Measurements from ENCODE around the gene MINDY4. TPM values are rescaled to one million over a fixed set of nuclear protein-coding genes. Genes with fewer than 3 reads are reported as not detected.

Gene MINDY4
- polyA plus RNA-seq, 1 experiment: 1.8 TPM

DNA sequence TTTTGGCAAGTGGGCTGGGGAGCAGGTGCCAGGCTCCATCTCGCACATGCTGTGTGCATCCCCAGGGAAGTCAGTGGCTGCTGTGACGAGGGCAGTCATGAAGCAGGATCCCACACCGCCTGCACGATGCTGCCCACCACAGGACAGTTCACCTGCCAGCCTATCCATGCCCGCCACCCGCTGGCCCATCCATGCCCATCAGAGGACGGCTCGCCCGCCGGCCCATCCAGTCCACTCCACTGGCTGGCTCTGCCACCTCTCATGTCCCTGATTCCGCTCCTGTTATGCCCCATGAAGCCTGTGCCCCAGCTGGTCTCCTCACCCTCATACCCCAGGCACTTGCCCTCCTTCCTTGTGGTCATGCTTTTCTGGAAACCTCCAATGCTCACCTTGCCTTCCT is 37.5 kb upstream of the MINDY4 start:
- DNase-seq (ENCODE audit: low read depth, low spot score): no peak
- TF ChIP-seq, protein P1, sequence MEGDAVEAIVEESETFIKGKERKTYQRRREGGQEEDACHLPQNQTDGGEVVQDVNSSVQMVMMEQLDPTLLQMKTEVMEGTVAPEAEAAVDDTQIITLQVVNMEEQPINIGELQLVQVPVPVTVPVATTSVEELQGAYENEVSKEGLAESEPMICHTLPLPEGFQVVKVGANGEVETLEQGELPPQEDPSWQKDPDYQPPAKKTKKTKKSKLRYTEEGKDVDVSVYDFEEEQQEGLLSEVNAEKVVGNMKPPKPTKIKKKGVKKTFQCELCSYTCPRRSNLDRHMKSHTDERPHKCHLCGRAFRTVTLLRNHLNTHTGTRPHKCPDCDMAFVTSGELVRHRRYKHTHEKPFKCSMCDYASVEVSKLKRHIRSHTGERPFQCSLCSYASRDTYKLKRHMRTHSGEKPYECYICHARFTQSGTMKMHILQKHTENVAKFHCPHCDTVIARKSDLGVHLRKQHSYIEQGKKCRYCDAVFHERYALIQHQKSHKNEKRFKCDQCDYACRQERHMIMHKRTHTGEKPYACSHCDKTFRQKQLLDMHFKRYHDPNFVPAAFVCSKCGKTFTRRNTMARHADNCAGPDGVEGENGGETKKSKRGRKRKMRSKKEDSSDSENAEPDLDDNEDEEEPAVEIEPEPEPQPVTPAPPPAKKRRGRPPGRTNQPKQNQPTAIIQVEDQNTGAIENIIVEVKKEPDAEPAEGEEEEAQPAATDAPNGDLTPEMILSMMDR (IDR thresholded peaks at IDR 0.05; ENCODE audit: low read depth, low read length): no peak
- ChIA-PET POLR2A (no interaction called here), CTCF (no interaction called here)
- no peak overlapping the region for H3K4me3 ChIP-seq (ENCODE audit: low read depth, low read length)
- no peaks in the 10 kb centered on the region; the same call in 1 of the 2 replicates for H3K9me3 ChIP-seq (ENCODE audit: control insufficient read depth, insufficient read depth, low read length)
- H3K27ac ChIP-seq (ENCODE audit: low read depth, low read length): no peak overlapping the region
- peaks cover 56% of the 10 kb centered on the region for H3K27me3 ChIP-seq (ENCODE audit: control insufficient read depth, insufficient read depth, low read length)

DNA sequence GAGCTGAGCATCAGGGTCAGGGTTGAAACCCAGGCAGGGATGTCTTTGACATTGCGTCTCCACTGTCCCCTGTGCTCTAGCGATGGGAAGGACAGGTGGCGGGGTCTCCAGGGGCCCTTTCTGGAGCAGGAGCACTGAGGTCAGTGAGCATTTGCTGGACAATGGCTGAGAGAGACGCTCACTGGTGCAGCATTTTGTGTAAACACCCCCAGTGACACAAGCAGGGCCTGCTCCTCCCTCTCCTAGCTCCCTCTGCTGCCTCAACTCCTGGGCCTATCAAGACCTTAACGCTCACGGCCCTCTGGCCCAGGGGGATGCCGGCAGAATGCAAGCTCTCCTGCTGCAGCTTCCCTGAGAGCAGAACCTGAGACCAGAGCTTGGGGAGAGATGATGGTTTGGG is 36.7 kb upstream of the MINDY4 start:
- TF ChIP-seq, protein P1 (IDR thresholded peaks at IDR 0.05; ENCODE audit: low read depth, low read length): no peak
- H3K4me3 ChIP-seq (ENCODE audit: low read depth, low read length): no peak overlapping the region
- ChIA-PET POLR2A (no interaction called here), CTCF (no interaction called here)
- H3K27ac ChIP-seq (ENCODE audit: low read depth, low read length): no peak overlapping the region
- no peaks in the 10 kb centered on the region; the same call in 1 of the 2 replicates for H3K9me3 ChIP-seq (ENCODE audit: control insufficient read depth, insufficient read depth, low read length)
- DNase-seq (ENCODE audit: low read depth, low spot score): no peak
- peaks cover 49% of the 10 kb centered on the region for H3K27me3 ChIP-seq (ENCODE audit: control insufficient read depth, insufficient read depth, low read length)

DNA sequence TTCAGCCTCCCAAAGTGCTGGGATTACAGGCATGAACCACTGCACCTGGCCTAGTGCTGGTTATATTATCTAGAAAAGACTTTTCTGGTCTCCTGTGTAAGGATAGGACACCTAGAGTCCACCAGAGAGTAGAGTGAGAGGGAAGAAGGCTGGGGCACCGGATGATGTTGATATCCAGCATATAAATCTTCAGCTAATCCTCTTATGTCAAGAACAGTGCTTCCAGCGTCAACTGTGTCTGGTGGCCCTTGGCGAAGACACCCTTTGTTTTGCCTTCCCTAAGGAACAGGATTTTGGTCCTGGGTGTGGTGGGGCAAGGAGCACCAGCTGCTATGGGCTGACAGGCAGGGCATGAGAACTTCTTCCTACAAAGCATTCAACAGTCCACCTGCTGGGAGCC is 35.6 kb upstream of the MINDY4 start:
- ChIA-PET CTCF (no interaction called here), POLR2A (no interaction called here)
- peaks cover 40% of the 10 kb centered on the region for H3K27me3 ChIP-seq (ENCODE audit: control insufficient read depth, insufficient read depth, low read length)

DNA sequence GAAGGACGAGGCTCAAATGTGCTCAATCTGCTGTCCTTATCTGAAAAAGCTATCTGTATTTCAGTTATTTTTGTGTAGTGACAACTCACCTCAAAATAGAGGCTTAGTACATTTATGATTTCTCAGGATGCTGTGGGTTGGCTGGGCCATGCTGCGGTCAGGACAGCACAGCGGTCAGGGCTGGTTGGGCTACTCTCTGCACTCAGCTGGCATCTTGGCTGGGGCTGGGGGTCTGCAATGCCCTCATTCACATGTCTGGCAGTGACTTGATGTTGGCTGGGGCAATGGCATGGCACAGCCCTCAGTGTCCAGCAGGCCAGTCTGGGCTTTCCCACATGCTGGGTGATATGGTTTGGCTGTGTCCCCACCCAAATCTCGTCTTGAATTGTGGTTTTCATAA is 34.9 kb upstream of the MINDY4 start:
- TF ChIP-seq, protein P1 (IDR thresholded peaks at IDR 0.05; ENCODE audit: low read depth, low read length): no peak
- ChIA-PET POLR2A (no interaction called here), CTCF (no interaction called here)
- DNase-seq (ENCODE audit: low read depth, low spot score): no peak
- Histone ChIP-seq H3K9me3 (ENCODE audit: control insufficient read depth, insufficient read depth, low read length) (no peaks in the 10 kb centered on the region; the same call in 1 of the 2 replicates), H3K27me3 (ENCODE audit: control insufficient read depth, insufficient read depth, low read length) (peaks cover 36% of the 10 kb centered on the region), H3K4me3 (ENCODE audit: low read depth, low read length) (no peak overlapping the region), H3K27ac (ENCODE audit: low read depth, low read length) (no peak overlapping the region)

More for the DNA sequence above, 35.6 kb upstream of the MINDY4 start:
- TF ChIP-seq, protein P1 (IDR thresholded peaks at IDR 0.05; ENCODE audit: low read depth, low read length): no peak
- Histone ChIP-seq H3K9me3 (ENCODE audit: control insufficient read depth, insufficient read depth, low read length) (no peaks in the 10 kb centered on the region; the same call in 1 of the 2 replicates), H3K27ac (ENCODE audit: low read depth, low read length) (no peak overlapping the region), H3K4me3 (ENCODE audit: low read depth, low read length) (no peak overlapping the region)
- no peak for DNase-seq (ENCODE audit: low read depth, low spot score)

DNA sequence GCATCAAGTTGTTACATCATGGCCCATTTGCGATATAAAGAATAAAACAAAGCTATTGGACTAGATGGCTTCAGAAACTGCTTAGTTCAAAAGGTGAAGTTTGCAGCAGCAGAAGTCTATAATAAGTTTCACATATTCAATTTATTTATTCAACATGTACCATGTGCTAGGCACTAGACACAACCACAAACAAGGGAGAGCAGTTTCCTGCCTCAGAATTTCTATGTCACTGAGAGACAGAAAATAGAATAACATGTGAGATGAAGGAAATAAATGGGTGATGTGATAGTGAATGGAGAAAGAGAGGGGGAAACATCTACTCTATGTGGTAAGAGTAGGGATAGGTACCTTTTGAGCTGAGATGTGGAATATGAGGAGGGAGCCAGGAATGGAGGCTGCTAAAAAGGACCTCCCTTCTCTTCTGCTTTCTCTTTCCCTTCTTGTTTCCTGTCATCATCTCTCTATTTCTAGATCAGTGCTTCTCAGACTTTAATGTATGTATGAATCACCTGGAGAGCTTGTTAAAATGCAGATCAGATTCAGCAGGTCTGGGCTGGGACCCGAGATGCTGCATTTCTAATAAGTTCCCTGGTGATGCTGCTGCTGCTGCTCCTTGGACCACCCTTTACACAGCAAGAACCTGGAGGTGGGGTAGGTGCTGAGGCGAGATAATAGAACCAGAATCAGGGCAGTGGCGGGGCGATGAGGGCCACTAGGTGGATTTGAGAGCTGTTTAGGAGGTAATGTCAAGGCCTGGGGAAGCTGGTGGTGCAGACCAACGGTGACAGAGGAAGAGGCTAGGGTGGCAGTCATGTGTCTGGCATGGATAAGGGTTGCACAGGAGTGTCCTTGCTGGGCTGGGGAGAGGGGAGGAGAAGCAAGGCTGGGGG is 32.9 kb upstream of the MINDY4 start:
- no peak overlapping the region for H3K27ac ChIP-seq (ENCODE audit: low read depth, low read length)
- no peak overlapping the region for H3K4me3 ChIP-seq (ENCODE audit: low read depth, low read length)
- H3K27me3 ChIP-seq (ENCODE audit: control insufficient read depth, insufficient read depth, low read length): peaks cover 30% of the 10 kb centered on the region
- H3K9me3 ChIP-seq (ENCODE audit: control insufficient read depth, insufficient read depth, low read length): no peaks in the 10 kb centered on the region; the same call in 1 of the 2 replicates
- no peak for DNase-seq (ENCODE audit: low read depth, low spot score)
- CTCF ChIA-PET: interaction anchor here (1.0 to 1.5 kb wide), 4 partner anchors 8 to 1214 kb away, joined by 3 to 5 read pairs (median 4); no protein-coding TSS in a partner anchor
- POLR2A ChIA-PET: no interaction called here
- TF ChIP-seq, protein P1 (IDR thresholded peaks at IDR 0.05; ENCODE audit: low read depth, low read length): no peak
